Measurements from ENCODE around the gene CASP6.
"Not testable (repeated sequence)": the region's sequence is repeated elsewhere in the genome, so short reads cannot be mapped to it uniquely, and the experiment has no call there.

The CASP6 gene

GRCh38 chr4:109718759-109719158 is 15.5 kb upstream of the CASP6 start:
- DNase-seq: no peak

- DNase-seq: no peak
These were observed 10.3 kb upstream of the CASP6 start for GRCh38 chr4:109713500-109713899.

- no peak for DNase-seq
These were observed 5.7 kb upstream of the CASP6 start for GRCh38 chr4:109708990-109709389.

GRCh38 chr4:109708435-109708834 is 5.2 kb upstream of the CASP6 start:
- no peak for DNase-seq

GRCh38 chr4:109703664-109704361 is 568 bp upstream of the CASP6 start:
- DNase-seq: peak; percentile 60 to 66

GRCh38 chr4:109701566-109702410 is 1.5 kb downstream of the CASP6 start:
- DNase-seq: no peak

- DNase-seq: no peak
These were observed 3.6 kb downstream of the CASP6 start for GRCh38 chr4:109699553-109700225.

- DNase-seq: no peak
These were observed 4.6 kb downstream of the CASP6 start for GRCh38 chr4:109698656-109699055.

GRCh38 chr4:109691411-109691920 is 11.8 kb downstream of the CASP6 start:
- DNase-seq: no peak

- no peak for DNase-seq
These were observed 12.4 kb downstream of the CASP6 start for GRCh38 chr4:109690690-109691410.

GRCh38 chr4:109684727-109685126 is 18.5 kb downstream of the CASP6 start:
- no peak for DNase-seq

GRCh38 chr4:109683621-109684253 is 19.5 kb downstream of the CASP6 start:
- DNase-seq: no peak

- no peak for DNase-seq
These were observed 20.4 kb downstream of the CASP6 start for GRCh38 chr4:109682875-109683274.

GRCh38 chr4:109678925-109679324 is 24.3 kb downstream of the CASP6 start:
- DNase-seq: not testable (repeated sequence)

- not testable (repeated sequence) for DNase-seq
These were observed 24.8 kb downstream of the CASP6 start for GRCh38 chr4:109678472-109678871.

- DNase-seq: no peak
These were observed 26.4 kb downstream of the CASP6 start for GRCh38 chr4:109676886-109677285.

GRCh38 chr4:109675843-109676242 is 27.4 kb downstream of the CASP6 start:
- DNase-seq: no peak

GRCh38 chr4:109675181-109675580 is 28.1 kb downstream of the CASP6 start:
- DNase-seq: no peak

GRCh38 chr4:109673303-109673702 is 29.9 kb downstream of the CASP6 start:
- no peak for DNase-seq

GRCh38 chr4:109672169-109672930 is 30.9 kb downstream of the CASP6 start:
- DNase-seq: no peak

- DNase-seq: no peak
These were observed 31.9 kb downstream of the CASP6 start for GRCh38 chr4:109671350-109671749.

Measured in AML-193 (cell line).